GM12878 (cell line): Measurements from ENCODE around the gene USP31. TPM values are rescaled to one million over a fixed set of nuclear protein-coding genes. Genes with fewer than 3 reads are reported as not detected.

ENCODE experiments used
- ATAC-seq: fragments of 200-7000 bp; cut with Tn5 transposase; 3 replicates; pipeline ENCODE4 v1.9.1; 2020; ENCODE audit warnings: mild to moderate bottlenecking, moderate library complexity
- BruUV-seq: library from RNA; stranded (reverse); fragments of 400-500 nt; replicated peaks from 2 replicates; lab custom pipeline; 2021; lab: Mats Ljungman, UMichigan
- CTCF ChIA-PET: fragments of 300-600 bp; sonication (Branson Sonifier 250); formaldehyde crosslinking; extraction: SDS; loops from one replicate; lab custom pipeline; 2021; ENCODE audit warnings: inconsistent platforms; lab: Yijun Ruan, JAX
- POLR2A ChIA-PET: fragments of 350-600 bp; formaldehyde crosslinking; extraction: SDS; loops from one replicate; lab custom pipeline; 2021; ENCODE audit warnings: inconsistent platforms; lab: Charles Lee
- RAD21 ChIA-PET: fragments of 300-600 bp; sonication (Branson Sonifier 250); formaldehyde crosslinking; loops from one replicate; lab custom pipeline; 2023; ENCODE audit warnings: antibody characterized with exemption; ENCODE audit not compliant: unreplicated experiment; lab: Charles Lee
- SMC1A ChIA-PET: fragments of 300-600 bp; sonication (Branson Sonifier 250); formaldehyde crosslinking; loops from one replicate; lab custom pipeline; 2023; ENCODE audit not compliant: unreplicated experiment, uncharacterized antibody; lab: Charles Lee
- DNase-seq: peaks from one replicate; pipeline ENCODE4 v3.0.0-alpha.2; 2011; ENCODE audit warnings: low read depth, low spot score
- FAIRE-seq: peaks from 3 replicates; lab custom pipeline; 2011; peaks lifted over from hg19 to GRCh38; lab: Jason Lieb, UNC
- H2AFZ ChIP-seq: 2 replicates; pipeline ENCODE4 v1.6.0; 2011; ENCODE audit warnings: low read depth, low read length, control low read depth; ENCODE audit not compliant: control insufficient read depth
- H3K27ac ChIP-seq: 2 replicates; pipeline ENCODE4 v1.5.1; 2011; ENCODE audit warnings: control low read depth; ENCODE audit not compliant: control insufficient read depth, insufficient read depth
- H3K27me3 ChIP-seq, 2 experiments: replicated peaks in 1 of 2; 2 replicates each; pipeline versions ENCODE4 v1.6.0 to v1.6.1; 2011; ENCODE audit warnings: low read length in 1 of 2; ENCODE audit not compliant: control insufficient read depth in 2 of 2, insufficient read depth in 2 of 2
- H3K36me3 ChIP-seq, 2 experiments: 2 replicates each; pipeline ENCODE4 v1.5.1; 2011; ENCODE audit warnings: low read length in 1 of 2; ENCODE audit not compliant: control insufficient read depth in 2 of 2, insufficient read depth in 2 of 2
- H3K4me1 ChIP-seq: 2 replicates; pipeline ENCODE4 v1.6.1; 2011; ENCODE audit warnings: mild to moderate bottlenecking, low read length, moderate library complexity, mixed read lengths; ENCODE audit not compliant: control insufficient read depth, insufficient read depth
- H3K4me2 ChIP-seq: 2 replicates; pipeline ENCODE4 v1.6.0; 2011; ENCODE audit warnings: control low read depth; ENCODE audit not compliant: control insufficient read depth, insufficient read depth
- H3K4me3 ChIP-seq: fragments of 200-600 bp; sonication (generic); 2 replicates; pipeline ENCODE4 v1.5.1; 2016
- H3K79me2 ChIP-seq: 2 replicates; pipeline ENCODE4 v1.6.0; 2011; ENCODE audit warnings: low read length; ENCODE audit not compliant: control insufficient read depth, insufficient read depth
- H3K9ac ChIP-seq: 2 replicates; pipeline ENCODE4 v1.8.0; 2011; ENCODE audit warnings: low read length, control low read depth, mixed read lengths; ENCODE audit not compliant: control insufficient read depth, insufficient read depth
- H3K9me3 ChIP-seq: replicated peaks from 3 replicates; pipeline ENCODE4 v1.5.1; 2011; ENCODE audit warnings: mild to moderate bottlenecking, low read length; ENCODE audit not compliant: control insufficient read depth, insufficient read depth
- H4K20me1 ChIP-seq: 2 replicates; pipeline ENCODE4 v1.6.0; 2011; ENCODE audit not compliant: control insufficient read depth, insufficient read depth
- CHD1 ChIP-seq: IDR thresholded peaks from 2 replicates; pipeline ENCODE4 v1.6.1; 2012; ENCODE audit warnings: low read depth, low read length, improper control_type of control experiment
- GATAD2B ChIP-seq: fragments of 450-650 bp; conservative IDR thresholded peaks from 2 replicates; pipeline ENCODE4 v1.6.1; 2017; ENCODE audit warnings: low read depth, mild to moderate bottlenecking, moderate library complexity
- IKZF2 ChIP-seq, 2 experiments: fragments of 450-650 bp; IDR thresholded peaks; 2 replicates each; pipeline ENCODE4 v1.6.1; 2017; ENCODE audit warnings: mild to moderate bottlenecking in 2 of 2, moderate library complexity in 2 of 2
- NFYA ChIP-seq: IDR thresholded peaks from 2 replicates; pipeline ENCODE4 v1.6.1; 2011; ENCODE audit warnings: low read depth, mild to moderate bottlenecking, low read length, improper control_type of control experiment, borderline replicate concordance
- NR2C2 ChIP-seq: IDR thresholded peaks from 2 replicates; pipeline ENCODE4 v1.6.1; 2011; ENCODE audit warnings: borderline replicate concordance, low read depth; ENCODE audit not compliant: control insufficient read depth, insufficient read length
- PBX3 ChIP-seq: IDR thresholded peaks from 2 replicates; pipeline ENCODE4 v1.6.1; 2011; ENCODE audit warnings: mild to moderate bottlenecking, low read depth, low read length, moderate library complexity; ENCODE audit not compliant: insufficient replicate concordance
- RUNX3 ChIP-seq: IDR thresholded peaks from 2 replicates; pipeline ENCODE4 v1.6.1; 2012; ENCODE audit warnings: low read length, inconsistent platforms
- SMC3 ChIP-seq: IDR thresholded peaks from 2 replicates; pipeline ENCODE4 v1.6.1; 2011; ENCODE audit warnings: low read length, improper control_type of control experiment, borderline replicate concordance
- SPI1 ChIP-seq: IDR thresholded peaks from 2 replicates; pipeline ENCODE4 v1.6.1; 2011; ENCODE audit warnings: low read depth, mild to moderate bottlenecking, low read length, moderate library complexity, borderline replicate concordance; ENCODE audit not compliant: insufficient read depth
- TCF7 ChIP-seq: IDR thresholded peaks from 2 replicates; pipeline ENCODE4 v1.6.1; 2014; ENCODE audit warnings: antibody characterized with exemption, borderline replicate concordance
- WGBS: methylation state at CpG from one replicate; pipeline ENCODE4 v1.1.6; 2016; ENCODE audit warnings: low lambda C conversion rate; ENCODE audit not compliant: insufficient replicate concordance, insufficient coverage; ENCODE audit errors: missing lambda C conversion rate; 5-methylcytosine and 5-hydroxymethylcytosine counted together
- in situ Hi-C: fragments of 300-500 bp; cut with MboI; formaldehyde crosslinking; loops from 9 replicates; pipeline ENCODE4 v1.14.3; 2018; ENCODE audit warnings: mixed read lengths
- intact Hi-C: fragments of 100-400 bp; cut with micrococcal nuclease; formaldehyde crosslinking; loops from one replicate; pipeline ENCODE4 v1.14.2; 2022; ENCODE audit not compliant: unreplicated experiment
- polyA plus RNA-seq, 11 experiments: library from polyadenylated mRNA; depleted of rRNA in 4 of 11; unstranded in 6 of 11; stranded (reverse) in 5 of 11; fragments of >200 nt; fragmentation: Nextera tagmentation in 4 of 11; fragmentation: Illumina TruSeq in 1 of 11; extraction: Ambion mirVana in 4 of 11; extraction: Trizol in 1 of 11; gene quantifications; 1 replicate in 1 of 11; 2 replicates in 10 of 11; pipeline versions ENCODE4 v1.2.1 to v1.2.3, GENCODE V29; 2011 to 2016; ENCODE audit warnings: inconsistent platforms in 2 of 11, missing spikeins in 2 of 11, low read depth in 1 of 11
- total RNA-seq, 4 experiments: library from RNA; depleted of rRNA in 3 of 4; stranded (reverse); fragments of >200 nt in 3 of 4; fragmentation: Illumina TruSeq in 1 of 4; extraction: Trizol in 1 of 4; gene quantifications; 2 replicates each; pipeline versions ENCODE4 v1.2.1 to v1.2.3, GENCODE V29; 2013 to 2021
- TF ChIP-seq, protein P1 (sequence below): fragments of 450-650 bp; IDR thresholded peaks from 2 replicates; pipeline ENCODE4 v1.6.1; 2017; ENCODE audit warnings: mild to moderate bottlenecking, moderate library complexity
- TF ChIP-seq, protein P2 (sequence below): fragments of 450-650 bp; IDR thresholded peaks from 2 replicates; pipeline ENCODE4 v1.6.1; 2017; ENCODE audit warnings: low read depth, mild to moderate bottlenecking, moderate library complexity

USP31 gene
- total and polyA plus RNA-seq, 10 of the 15 experiments (the other 5 are each of a cell fraction or from before 2014, with no cell fraction given) = 0.87 to 6.5 (median 3.2) TPM

GRCh38 chr16:23134274-23134673 lies 15.0 kb downstream of the USP31 start (continued):
- no peak for TF ChIP-seq PBX3

DNA sequence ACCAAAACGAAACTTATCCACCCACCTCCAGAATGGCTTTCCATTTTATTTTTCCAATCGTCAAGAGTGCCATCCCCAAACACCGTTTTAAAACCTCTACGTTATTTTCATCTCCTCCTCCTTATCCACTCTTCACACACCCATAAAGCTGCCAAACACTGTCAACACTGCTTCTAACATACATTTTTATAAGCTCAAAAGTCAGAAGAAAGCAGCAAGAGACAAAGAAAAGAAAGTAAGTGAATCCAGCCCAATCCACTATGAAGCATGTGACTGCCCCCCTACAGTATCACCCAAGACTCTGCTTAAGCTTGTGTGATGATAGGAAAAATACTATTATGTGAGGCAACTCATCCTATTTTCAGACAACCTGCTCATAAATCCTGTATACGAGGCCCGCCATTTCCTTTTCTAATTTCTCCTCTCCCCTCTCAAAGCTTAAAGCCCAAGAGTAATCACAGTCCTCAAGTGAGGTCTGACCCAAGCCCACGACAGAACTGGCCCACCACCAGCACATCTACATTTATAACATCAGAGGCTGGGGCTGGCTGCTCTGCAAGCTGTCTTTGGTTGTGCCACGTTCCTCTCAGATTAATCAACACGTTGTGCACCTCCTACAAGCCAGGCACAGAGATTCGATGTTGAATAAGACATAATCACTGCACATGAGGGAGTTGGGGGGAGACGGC lies 16.3 kb downstream of the USP31 start:
- intact Hi-C loops = no loop called here
- SMC1A ChIA-PET = interaction anchor here (0.8 to 3.0 kb wide), 5 partner anchors 10 to 306 kb away, joined by 3 to 13 read pairs (median 4); no protein-coding TSS in a partner anchor
- FAIRE-seq = no peak

More for the DNA sequence above, 16.3 kb downstream of the USP31 start:
- H2AFZ ChIP-seq = no peak overlapping the region
- WGBS = 71% methylated on average over 11 of the region's 11 CpGs
- H3K4me2 ChIP-seq = no peak overlapping the region
- no TSS peak for BruUV-seq
- peaks cover 3% of the 10 kb centered on the region; the same call in 2 of the 3 replicates for H3K9me3 ChIP-seq
- H3K4me1 ChIP-seq = no peaks in the 10 kb centered on the region
- H3K27ac ChIP-seq = no peak overlapping the region
- TF ChIP-seq TCF7 (no peak), NR2C2 (no peak), GATAD2B (no peak), IKZF2 (IDR thresholded peaks at IDR 0.05) (no peak), RUNX3 (no peak), SPI1 (no peak), NFYA (no peak), SMC3 (no peak), CHD1 (no peak)
- TF ChIP-seq, protein P1, sequence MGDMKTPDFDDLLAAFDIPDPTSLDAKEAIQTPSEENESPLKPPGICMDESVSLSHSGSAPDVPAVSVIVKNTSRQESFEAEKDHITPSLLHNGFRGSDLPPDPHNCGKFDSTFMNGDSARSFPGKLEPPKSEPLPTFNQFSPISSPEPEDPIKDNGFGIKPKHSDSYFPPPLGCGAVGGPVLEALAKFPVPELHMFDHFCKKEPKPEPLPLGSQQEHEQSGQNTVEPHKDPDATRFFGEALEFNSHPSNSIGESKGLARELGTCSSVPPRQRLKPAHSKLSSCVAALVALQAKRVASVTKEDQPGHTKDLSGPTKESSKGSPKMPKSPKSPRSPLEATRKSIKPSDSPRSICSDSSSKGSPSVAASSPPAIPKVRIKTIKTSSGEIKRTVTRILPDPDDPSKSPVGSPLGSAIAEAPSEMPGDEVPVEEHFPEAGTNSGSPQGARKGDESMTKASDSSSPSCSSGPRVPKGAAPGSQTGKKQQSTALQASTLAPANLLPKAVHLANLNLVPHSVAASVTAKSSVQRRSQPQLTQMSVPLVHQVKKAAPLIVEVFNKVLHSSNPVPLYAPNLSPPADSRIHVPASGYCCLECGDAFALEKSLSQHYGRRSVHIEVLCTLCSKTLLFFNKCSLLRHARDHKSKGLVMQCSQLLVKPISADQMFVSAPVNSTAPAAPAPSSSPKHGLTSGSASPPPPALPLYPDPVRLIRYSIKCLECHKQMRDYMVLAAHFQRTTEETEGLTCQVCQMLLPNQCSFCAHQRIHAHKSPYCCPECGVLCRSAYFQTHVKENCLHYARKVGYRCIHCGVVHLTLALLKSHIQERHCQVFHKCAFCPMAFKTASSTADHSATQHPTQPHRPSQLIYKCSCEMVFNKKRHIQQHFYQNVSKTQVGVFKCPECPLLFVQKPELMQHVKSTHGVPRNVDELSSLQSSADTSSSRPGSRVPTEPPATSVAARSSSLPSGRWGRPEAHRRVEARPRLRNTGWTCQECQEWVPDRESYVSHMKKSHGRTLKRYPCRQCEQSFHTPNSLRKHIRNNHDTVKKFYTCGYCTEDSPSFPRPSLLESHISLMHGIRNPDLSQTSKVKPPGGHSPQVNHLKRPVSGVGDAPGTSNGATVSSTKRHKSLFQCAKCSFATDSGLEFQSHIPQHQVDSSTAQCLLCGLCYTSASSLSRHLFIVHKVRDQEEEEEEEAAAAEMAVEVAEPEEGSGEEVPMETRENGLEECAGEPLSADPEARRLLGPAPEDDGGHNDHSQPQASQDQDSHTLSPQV = no peak
- TF ChIP-seq, protein P2, sequence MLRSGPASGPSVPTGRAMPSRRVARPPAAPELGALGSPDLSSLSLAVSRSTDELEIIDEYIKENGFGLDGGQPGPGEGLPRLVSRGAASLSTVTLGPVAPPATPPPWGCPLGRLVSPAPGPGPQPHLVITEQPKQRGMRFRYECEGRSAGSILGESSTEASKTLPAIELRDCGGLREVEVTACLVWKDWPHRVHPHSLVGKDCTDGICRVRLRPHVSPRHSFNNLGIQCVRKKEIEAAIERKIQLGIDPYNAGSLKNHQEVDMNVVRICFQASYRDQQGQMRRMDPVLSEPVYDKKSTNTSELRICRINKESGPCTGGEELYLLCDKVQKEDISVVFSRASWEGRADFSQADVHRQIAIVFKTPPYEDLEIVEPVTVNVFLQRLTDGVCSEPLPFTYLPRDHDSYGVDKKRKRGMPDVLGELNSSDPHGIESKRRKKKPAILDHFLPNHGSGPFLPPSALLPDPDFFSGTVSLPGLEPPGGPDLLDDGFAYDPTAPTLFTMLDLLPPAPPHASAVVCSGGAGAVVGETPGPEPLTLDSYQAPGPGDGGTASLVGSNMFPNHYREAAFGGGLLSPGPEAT = no peak
- peaks cover 1% of the 10 kb centered on the region; the same call in 1 of the 2 replicates for H3K79me2 ChIP-seq
- ChIA-PET POLR2A (no interaction called here), CTCF (interaction anchor here (0.5 kb wide), 1 partner anchor 324 kb away, joined by 3 read pairs; no protein-coding TSS in a partner anchor), RAD21 (no interaction called here)
- no peak overlapping the region for H3K4me3 ChIP-seq
- ATAC-seq = no peak
- no peaks in the 10 kb centered on the region for H3K27me3 ChIP-seq
- no peaks in the 10 kb centered on the region for H3K36me3 ChIP-seq
- no peak for DNase-seq
- H4K20me1 ChIP-seq = no peaks in the 10 kb centered on the region
- in situ Hi-C loops = no loop called here
- H3K9ac ChIP-seq = no peak overlapping the region
